CD1c-positive myeloid dendritic cell (primary cell): ENCODE measurements around the gene GPC1.

Experiments used
- DNase-seq: peaks from one replicate; pipeline ENCODE4 v3.0.0-alpha.2; 2016; ENCODE audit errors: extremely low spot score

Gene GPC1

GRCh38 chr2:240397542-240397916 is 37.9 kb upstream of the GPC1 start:
- DNase-seq = no peak

DNA sequence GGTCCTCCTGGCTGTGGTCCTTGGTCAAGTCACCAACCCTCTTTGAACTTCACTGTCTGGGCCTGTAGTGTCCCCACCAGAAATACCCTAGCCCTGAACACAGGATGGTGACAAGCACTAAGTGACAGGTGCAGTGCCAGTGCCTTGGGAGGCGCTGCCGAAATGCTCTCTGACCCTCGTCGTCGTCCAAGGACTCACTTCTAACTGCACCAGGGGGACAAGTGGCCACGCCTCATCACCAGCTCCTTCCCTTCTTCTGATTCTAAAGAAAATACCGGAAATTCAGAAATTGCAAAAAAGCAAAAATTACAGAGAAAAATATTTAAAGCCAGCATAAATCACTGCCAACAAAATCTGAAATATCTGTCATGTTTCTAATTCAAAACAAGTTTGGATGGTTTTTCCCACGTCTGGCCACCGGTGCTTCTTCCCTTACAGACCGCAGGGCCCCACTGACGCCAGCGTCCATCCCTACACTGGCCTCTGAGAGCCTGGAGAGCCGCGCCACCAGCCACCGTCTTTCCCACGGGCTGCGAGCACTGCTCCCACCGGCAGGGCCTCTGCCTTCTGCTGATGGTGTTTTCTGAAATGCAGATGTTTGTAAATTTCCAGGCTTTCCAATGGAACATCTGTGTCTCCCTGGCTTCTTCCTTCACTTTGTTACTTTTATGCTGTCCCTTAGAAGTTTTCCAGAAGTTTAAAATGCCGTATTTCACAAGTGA is 37.4 kb upstream of the GPC1 start:
- no peak for DNase-seq

DNA sequence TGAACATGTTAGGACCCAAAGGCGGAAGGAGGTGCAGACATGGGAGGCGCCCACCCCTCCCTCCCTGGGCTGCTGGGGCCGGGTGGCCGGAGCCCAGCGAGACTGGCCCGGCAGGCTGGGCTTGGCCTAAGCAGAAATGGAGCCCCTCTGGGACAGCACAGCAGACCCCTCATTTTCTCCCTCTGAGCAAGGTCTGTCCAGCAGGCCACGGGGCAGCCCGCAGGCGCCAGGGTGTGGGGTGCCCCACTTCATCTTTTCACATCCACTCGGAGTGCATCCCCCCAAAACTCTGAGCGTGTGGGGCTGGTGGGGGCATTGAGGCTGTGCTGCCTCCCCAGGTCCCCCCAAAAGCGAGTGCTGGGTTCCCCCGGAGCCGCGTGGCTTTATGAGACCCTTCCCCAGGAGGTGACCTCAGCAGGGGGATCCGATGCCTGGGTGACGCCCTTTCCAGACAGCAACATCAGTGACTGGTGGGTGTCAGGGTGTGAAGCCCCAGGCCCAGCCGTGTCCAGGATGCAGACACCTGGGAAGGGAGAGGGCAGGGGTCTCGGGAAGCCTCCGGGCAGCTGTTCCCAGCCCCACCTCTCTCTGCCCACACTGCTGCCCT is 36.7 kb upstream of the GPC1 start:
- no peak for DNase-seq

DNA sequence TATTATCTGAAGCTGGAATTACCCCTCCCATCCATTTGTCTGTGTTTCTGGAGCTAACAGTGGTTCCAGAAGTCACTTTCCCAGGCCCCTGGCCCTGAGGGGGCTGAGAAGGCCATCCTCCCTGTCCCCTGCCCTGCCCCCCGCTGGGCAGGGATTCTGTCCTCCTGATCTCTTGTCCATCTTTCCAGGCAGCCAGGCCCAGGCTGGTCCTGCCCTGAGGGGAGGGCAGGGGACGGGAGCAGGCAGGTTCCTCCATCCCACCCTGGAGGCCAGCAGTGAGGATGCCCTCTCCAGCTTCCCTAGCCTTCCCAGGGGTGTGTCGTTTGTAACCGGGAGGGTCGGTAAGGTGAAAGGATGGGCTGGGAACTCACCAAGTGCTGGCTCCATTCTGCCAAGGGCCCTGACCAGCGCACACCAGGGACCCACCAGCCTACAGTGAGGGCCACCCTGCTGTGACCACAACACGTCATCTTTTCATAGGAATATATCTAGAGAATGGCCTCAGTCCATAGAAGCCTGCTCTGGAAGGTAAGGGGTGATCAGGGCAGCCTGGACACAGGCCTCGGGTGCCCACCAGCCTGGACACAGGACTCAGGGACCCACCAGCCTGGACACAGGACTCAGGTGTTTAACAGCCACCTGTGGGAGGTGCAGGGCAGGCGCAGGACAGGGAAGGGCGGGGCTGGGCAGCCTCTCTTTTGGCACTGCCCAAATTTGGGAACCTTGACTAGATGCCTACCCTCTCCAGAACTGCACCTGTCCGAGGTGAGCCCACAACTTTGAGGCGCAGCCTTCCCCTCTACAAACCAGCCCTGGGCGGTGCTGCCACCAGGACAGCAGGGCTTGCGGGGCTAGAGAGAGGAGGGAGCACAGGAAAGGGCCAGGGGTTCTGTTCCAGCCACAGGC is 35.8 kb upstream of the GPC1 start:
- no peak for DNase-seq

DNA sequence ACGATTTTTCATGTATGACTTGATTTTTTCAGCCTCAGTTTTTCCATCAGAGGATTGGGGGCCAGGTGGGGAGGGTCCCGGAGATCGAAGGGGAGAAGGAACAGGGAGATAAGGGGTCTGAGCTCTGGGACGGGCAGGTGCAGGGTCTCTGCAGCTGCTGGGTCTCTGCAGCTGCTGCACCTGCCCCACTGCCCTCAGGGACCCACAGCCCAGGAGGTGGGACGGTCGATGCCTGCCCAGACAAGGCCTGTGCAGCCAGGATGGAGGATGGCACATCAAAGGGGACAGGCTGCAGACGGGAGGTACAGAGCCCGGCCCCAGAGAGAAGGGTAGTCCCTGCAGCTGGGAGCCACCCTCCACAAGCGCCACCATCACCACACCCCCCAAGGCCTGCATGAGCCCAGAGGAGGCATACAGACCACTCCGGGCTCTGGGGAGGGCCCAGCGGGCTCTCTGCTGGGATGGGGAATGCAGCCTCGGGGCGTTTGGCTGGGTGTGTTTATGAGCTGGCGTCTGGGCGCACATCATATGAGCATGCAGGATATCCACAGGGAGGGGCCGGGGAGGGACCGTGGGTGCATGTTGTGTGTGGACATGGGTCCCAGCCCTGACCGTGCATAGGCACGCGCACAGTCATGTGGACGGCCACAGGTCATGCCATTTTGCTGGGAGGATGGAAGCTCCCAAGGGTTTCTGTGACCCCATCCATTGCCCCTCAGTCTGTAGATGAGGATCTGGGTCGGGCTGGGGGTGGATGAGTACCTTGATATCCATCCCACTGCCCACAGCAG is 34.9 kb upstream of the GPC1 start:
- DNase-seq = no peak

GRCh38 chr2:240401308-240401707 is 34.2 kb upstream of the GPC1 start:
- DNase-seq = no peak

GRCh38 chr2:240401781-240402551 is 33.5 kb upstream of the GPC1 start:
- no peak for DNase-seq

DNA sequence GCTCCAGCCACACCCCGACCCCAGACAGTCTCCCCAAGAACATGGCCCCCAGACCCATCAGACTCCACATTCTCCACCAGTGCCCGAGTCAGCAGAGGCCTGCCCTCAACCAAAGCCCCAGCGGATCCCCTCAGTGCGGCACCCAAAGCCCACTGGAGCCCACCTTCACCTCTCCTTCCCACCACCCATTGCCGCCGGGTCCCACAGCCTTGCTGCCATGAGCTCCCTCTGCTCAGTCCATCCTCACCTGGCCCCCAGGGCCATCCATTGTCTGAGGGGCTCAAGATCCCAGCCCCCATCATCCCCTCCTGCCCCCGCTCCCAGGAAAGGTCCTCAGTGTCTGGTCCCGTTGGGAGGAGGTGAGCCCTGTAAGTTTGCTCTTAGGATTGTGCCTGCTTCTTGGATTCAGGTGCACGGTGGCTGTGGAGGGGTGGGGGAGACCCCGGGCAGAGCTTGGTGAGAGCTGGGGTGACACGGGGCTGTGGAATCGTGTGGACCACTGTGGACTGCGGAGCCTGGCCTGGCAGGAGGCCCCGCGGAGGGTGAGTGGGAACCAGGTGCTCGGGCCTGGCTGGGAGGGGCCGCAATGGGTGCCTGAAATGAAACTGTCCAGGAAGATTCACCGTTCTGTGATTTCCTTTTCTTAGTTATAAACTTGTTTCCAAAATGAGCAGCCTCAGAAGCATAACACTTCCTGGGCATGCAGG is 32.7 kb upstream of the GPC1 start:
- no peak for DNase-seq

GRCh38 chr2:240403396-240404104 is 31.9 kb upstream of the GPC1 start:
- DNase-seq = no peak

- no peak for DNase-seq
Observed at GRCh38 chr2:240404174-240404852, 31.1 kb upstream of the GPC1 start.

DNA sequence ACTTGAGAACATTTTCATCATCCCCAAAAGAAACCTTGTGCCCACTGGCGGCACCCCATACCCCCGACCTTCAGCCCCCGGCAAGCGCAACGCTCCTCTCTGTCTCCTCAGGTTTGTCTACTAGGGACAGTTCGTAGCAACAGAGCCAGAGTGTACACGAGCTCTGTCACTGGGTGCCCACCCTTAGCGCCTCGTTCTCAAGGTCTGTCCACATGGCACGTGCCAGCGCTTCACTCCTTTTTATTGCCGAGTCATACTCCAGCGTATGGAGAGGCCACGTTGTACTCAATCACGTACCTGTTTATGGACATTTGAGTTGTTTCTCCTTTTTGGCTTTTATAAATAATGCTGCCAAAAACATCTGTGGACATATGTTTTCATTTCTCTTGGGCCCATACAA is 30.3 kb upstream of the GPC1 start:
- DNase-seq = no peak

GRCh38 chr2:240405684-240406313 is 29.7 kb upstream of the GPC1 start:
- DNase-seq = no peak

DNA sequence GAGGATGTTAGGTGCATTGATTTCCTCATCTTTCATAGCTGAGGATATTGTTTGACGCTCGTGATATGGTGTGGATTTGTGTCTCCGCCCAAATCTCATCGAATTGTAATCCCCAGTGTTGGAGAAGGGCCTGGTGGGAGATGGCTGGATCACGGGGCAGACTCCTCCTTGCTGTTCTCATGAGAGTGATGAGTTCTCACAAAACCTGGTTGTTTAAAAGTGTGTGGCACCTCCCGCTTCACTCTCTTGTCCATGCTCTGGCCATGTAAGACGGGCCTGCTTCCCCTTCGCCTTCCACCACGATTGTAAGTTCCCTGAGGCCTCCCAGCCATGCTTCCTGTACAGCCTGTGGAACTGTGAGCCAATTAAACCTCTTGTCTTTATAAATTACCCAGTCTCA is 28.4 kb upstream of the GPC1 start:
- no peak for DNase-seq

DNA sequence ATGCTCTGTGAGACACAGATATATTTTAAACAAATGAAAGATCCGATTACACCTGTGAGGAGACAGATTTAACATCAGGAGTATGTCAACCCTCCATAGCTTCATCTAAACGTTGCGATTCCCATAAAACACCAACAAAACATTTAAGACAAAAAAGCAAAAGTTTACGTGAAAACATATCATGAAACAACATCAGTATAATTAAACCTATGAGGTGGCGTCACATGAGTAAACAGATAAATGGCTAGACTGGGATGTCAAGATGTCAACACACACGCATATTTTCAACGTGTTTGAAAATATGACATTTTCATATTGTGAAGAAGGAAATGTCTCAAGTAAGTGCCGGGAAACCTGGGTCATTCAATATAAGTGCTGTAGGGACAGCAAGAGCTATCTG is 25.5 kb upstream of the GPC1 start:
- DNase-seq = no peak

- DNase-seq = no peak
Observed at GRCh38 chr2:240410808-240411207, 24.7 kb upstream of the GPC1 start.

DNA sequence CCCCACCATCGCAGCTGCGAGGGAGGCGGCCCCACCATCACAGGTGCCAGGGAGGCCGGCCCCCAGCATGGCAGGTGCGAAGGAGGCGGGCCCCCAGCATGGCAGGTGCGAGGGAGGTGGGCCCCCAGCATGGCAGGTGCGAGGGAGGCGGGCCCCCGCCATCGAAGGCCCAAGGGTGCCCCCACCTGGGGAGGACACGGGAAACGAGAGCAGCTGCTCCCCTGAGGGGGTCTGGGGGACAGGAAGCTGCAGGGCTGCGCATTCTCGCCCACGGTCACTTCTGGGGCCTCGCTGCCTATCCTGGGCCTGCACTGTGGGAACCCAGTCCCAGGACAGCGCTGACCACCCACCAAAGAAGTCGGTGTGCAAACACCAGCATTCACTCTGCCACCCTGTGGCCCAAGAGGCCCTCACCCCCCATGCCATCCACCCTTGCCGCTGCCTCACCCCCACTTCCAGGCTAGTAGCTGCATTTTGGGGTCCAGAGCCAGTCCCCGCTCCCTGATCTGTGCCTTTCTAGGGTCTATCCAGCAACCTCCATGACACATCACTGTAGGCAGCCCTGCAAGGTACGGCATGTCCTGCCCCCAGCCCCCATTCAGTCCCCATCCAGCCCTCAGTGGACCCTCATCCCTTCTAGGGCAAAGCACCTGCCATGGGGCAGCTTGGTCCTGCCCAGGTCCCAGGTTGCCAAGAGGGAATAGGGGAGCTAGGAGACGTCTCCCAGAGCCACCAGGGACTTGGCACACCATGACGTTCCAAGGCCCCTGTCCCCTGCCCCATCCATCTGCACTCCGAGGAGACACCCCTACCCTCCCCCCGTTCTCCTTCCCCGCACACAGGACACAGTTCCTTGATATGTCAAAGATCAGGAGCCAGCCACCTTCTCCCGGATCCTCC is 24.0 kb upstream of the GPC1 start:
- no peak for DNase-seq

GRCh38 chr2:240412211-240412861 is 23.1 kb upstream of the GPC1 start:
- no peak for DNase-seq
